Measurements from ENCODE around the gene FBLL1.

The FBLL1 gene

GRCh38 chr5:168527756-168528295 is 1.3 kb upstream of the FBLL1 start:
- Histone ChIP-seq H3K36me3 (ENCODE audit: low read length) (no peaks in the 10 kb centered on the region), H3K9me3 (ENCODE audit: insufficient read depth, low read length) (no peaks in the 10 kb centered on the region), H3K4me2 (ENCODE audit: low read depth, low read length, poor library complexity, severe bottlenecking) (no peak overlapping the region), H3F3A (ENCODE audit: insufficient read depth) (no peaks in the 10 kb centered on the region), H2AFZ (ENCODE audit: low read depth, low read length, severe bottlenecking) (no peak overlapping the region), H3K27me3 (ENCODE audit: low read length) (no peaks in the 10 kb centered on the region), H4K20me1 (ENCODE audit: low read depth, low read length) (no peaks in the 10 kb centered on the region), H3K27ac (ENCODE audit: low read depth, low read length) (no peak overlapping the region), H3K4me3 (ENCODE audit: insufficient read depth, low read length, poor library complexity, severe bottlenecking) (no peak overlapping the region), H3K9ac (ENCODE audit: low read length) (no peak overlapping the region), H3K79me2 (ENCODE audit: insufficient read depth, low read length) (no peaks in the 10 kb centered on the region), H3K9me2 (replicated peaks; ENCODE audit: insufficient read depth, low read length) (no peaks in the 10 kb centered on the region)
- TF ChIP-seq EZH2phosphoT487 (conservative IDR thresholded peaks at IDR 0.05; ENCODE audit: low read length) (no peak), CTCF (IDR thresholded peaks at IDR 0.05; ENCODE audit: insufficient read depth, low read length, poor library complexity, severe bottlenecking) (no peak)

DNA sequence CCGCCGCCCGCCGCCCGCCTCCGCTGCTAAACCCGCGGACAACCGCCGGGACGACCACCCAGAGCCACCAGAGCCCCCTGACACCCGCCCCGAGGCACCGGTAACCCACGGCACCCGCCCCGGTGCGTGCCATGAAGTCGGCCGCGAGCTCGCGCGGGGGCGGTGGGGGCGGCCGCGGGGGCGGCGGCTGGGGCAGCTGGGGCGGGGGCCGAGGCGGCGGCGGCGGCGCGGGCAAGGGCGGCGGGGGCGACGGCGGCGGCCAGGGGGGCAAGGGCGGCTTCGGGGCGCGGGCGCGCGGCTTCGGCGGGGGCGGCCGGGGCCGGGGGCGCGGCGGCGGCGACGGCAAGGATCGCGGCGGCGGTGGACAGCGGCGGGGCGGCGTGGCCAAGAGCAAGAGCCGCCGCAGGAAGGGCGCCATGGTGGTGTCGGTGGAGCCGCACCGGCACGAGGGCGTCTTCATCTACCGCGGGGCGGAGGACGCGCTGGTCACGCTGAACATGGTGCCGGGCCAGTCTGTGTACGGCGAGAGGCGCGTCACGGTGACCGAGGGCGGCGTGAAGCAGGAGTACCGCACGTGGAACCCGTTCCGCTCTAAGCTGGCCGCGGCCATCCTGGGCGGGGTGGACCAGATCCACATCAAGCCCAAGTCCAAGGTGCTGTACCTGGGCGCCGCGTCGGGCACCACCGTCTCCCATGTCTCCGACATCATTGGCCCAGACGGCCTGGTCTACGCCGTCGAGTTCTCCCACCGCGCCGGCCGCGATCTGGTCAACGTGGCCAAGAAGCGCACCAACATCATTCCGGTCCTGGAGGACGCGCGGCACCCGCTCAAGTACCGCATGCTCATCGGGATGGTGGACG is 499 bp downstream of the FBLL1 start:
- Histone ChIP-seq H2AFZ (ENCODE audit: low read depth, low read length, severe bottlenecking) (no peak overlapping the region), H4K20me1 (ENCODE audit: low read depth, low read length) (no peaks in the 10 kb centered on the region), H3K4me2 (ENCODE audit: low read depth, low read length, poor library complexity, severe bottlenecking) (no peak overlapping the region), H3K4me3 (ENCODE audit: insufficient read depth, low read length, poor library complexity, severe bottlenecking) (no peak overlapping the region), H3F3A (ENCODE audit: insufficient read depth) (no peaks in the 10 kb centered on the region), H3K27me3 (ENCODE audit: low read length) (no peaks in the 10 kb centered on the region), H3K36me3 (ENCODE audit: low read length) (no peaks in the 10 kb centered on the region), H3K9ac (ENCODE audit: low read length) (no peak overlapping the region), H3K9me2 (replicated peaks; ENCODE audit: insufficient read depth, low read length) (no peaks in the 10 kb centered on the region), H3K79me2 (ENCODE audit: insufficient read depth, low read length) (no peaks in the 10 kb centered on the region), H3K27ac (ENCODE audit: low read depth, low read length) (no peak overlapping the region), H3K9me3 (ENCODE audit: insufficient read depth, low read length) (no peaks in the 10 kb centered on the region)
- TF ChIP-seq EZH2phosphoT487 (conservative IDR thresholded peaks at IDR 0.05; ENCODE audit: low read length) (no peak), CTCF (IDR thresholded peaks at IDR 0.05; ENCODE audit: insufficient read depth, low read length, poor library complexity, severe bottlenecking) (no peak)

GRCh38 chr5:168530621-168531150 is 1.6 kb downstream of the FBLL1 start:
- H4K20me1 ChIP-seq (ENCODE audit: low read depth, low read length) = no peaks in the 10 kb centered on the region
- no peaks in the 10 kb centered on the region for H3K9me3 ChIP-seq (ENCODE audit: insufficient read depth, low read length)
- H3K36me3 ChIP-seq (ENCODE audit: low read length) = no peaks in the 10 kb centered on the region
- no peak overlapping the region for H2AFZ ChIP-seq (ENCODE audit: low read depth, low read length, severe bottlenecking)
- TF ChIP-seq EZH2phosphoT487 (conservative IDR thresholded peaks at IDR 0.05; ENCODE audit: low read length) (no peak), CTCF (IDR thresholded peaks at IDR 0.05; ENCODE audit: insufficient read depth, low read length, poor library complexity, severe bottlenecking) (no peak)
- H3F3A ChIP-seq (ENCODE audit: insufficient read depth) = no peaks in the 10 kb centered on the region
- H3K9me2 ChIP-seq (replicated peaks; ENCODE audit: insufficient read depth, low read length) = no peaks in the 10 kb centered on the region
- H3K79me2 ChIP-seq (ENCODE audit: insufficient read depth, low read length) = no peaks in the 10 kb centered on the region
- no peak overlapping the region for H3K4me2 ChIP-seq (ENCODE audit: low read depth, low read length, poor library complexity, severe bottlenecking)
- no peaks in the 10 kb centered on the region for H3K27me3 ChIP-seq (ENCODE audit: low read length)
- no peak overlapping the region for H3K9ac ChIP-seq (ENCODE audit: low read length)
- no peak overlapping the region for H3K27ac ChIP-seq (ENCODE audit: low read depth, low read length)
- no peak overlapping the region for H3K4me3 ChIP-seq (ENCODE audit: insufficient read depth, low read length, poor library complexity, severe bottlenecking)
